GM12878 (cell line): Measurements from ENCODE around the gene GAREM2. TPM values are rescaled to one million over a fixed set of nuclear protein-coding genes. Genes with fewer than 3 reads are reported as not detected.

Experiments used
- ATAC-seq: fragments of 200-7000 bp; cut with Tn5 transposase; 3 replicates; pipeline ENCODE4 v1.9.1; 2020; ENCODE audit warnings: mild to moderate bottlenecking, moderate library complexity
- BruUV-seq: library from RNA; stranded (reverse); fragments of 400-500 nt; replicated peaks from 2 replicates; lab custom pipeline; 2021; lab: Mats Ljungman, UMichigan
- CTCF ChIA-PET: fragments of 300-600 bp; sonication (Branson Sonifier 250); formaldehyde crosslinking; extraction: SDS; loops from one replicate; lab custom pipeline; 2021; ENCODE audit warnings: inconsistent platforms; lab: Yijun Ruan, JAX
- POLR2A ChIA-PET: fragments of 350-600 bp; formaldehyde crosslinking; extraction: SDS; loops from one replicate; lab custom pipeline; 2021; ENCODE audit warnings: inconsistent platforms; lab: Charles Lee
- RAD21 ChIA-PET: fragments of 300-600 bp; sonication (Branson Sonifier 250); formaldehyde crosslinking; loops from one replicate; lab custom pipeline; 2023; ENCODE audit warnings: antibody characterized with exemption; ENCODE audit not compliant: unreplicated experiment; lab: Charles Lee
- SMC1A ChIA-PET: fragments of 300-600 bp; sonication (Branson Sonifier 250); formaldehyde crosslinking; loops from one replicate; lab custom pipeline; 2023; ENCODE audit not compliant: unreplicated experiment, uncharacterized antibody; lab: Charles Lee
- DNase-seq: peaks from one replicate; pipeline ENCODE4 v3.0.0-alpha.2; 2011; ENCODE audit warnings: low read depth, low spot score
- FAIRE-seq: peaks from 3 replicates; lab custom pipeline; 2011; peaks lifted over from hg19 to GRCh38; lab: Jason Lieb, UNC
- H2AFZ ChIP-seq: 2 replicates; pipeline ENCODE4 v1.6.0; 2011; ENCODE audit warnings: low read depth, low read length, control low read depth; ENCODE audit not compliant: control insufficient read depth
- H3K27ac ChIP-seq: 2 replicates; pipeline ENCODE4 v1.5.1; 2011; ENCODE audit warnings: control low read depth; ENCODE audit not compliant: control insufficient read depth, insufficient read depth
- H3K27me3 ChIP-seq, 2 experiments: replicated peaks in 1 of 2; 2 replicates each; pipeline versions ENCODE4 v1.6.0 to v1.6.1; 2011; ENCODE audit warnings: low read length in 1 of 2; ENCODE audit not compliant: control insufficient read depth in 2 of 2, insufficient read depth in 2 of 2
- H3K36me3 ChIP-seq, 2 experiments: 2 replicates each; pipeline ENCODE4 v1.5.1; 2011; ENCODE audit warnings: low read length in 1 of 2; ENCODE audit not compliant: control insufficient read depth in 2 of 2, insufficient read depth in 2 of 2
- H3K4me1 ChIP-seq: 2 replicates; pipeline ENCODE4 v1.6.1; 2011; ENCODE audit warnings: mild to moderate bottlenecking, low read length, moderate library complexity, mixed read lengths; ENCODE audit not compliant: control insufficient read depth, insufficient read depth
- H3K4me2 ChIP-seq: 2 replicates; pipeline ENCODE4 v1.6.0; 2011; ENCODE audit warnings: control low read depth; ENCODE audit not compliant: control insufficient read depth, insufficient read depth
- H3K4me3 ChIP-seq: fragments of 200-600 bp; sonication (generic); 2 replicates; pipeline ENCODE4 v1.5.1; 2016
- H3K79me2 ChIP-seq: 2 replicates; pipeline ENCODE4 v1.6.0; 2011; ENCODE audit warnings: low read length; ENCODE audit not compliant: control insufficient read depth, insufficient read depth
- H3K9ac ChIP-seq: 2 replicates; pipeline ENCODE4 v1.8.0; 2011; ENCODE audit warnings: low read length, control low read depth, mixed read lengths; ENCODE audit not compliant: control insufficient read depth, insufficient read depth
- H3K9me3 ChIP-seq: replicated peaks from 3 replicates; pipeline ENCODE4 v1.5.1; 2011; ENCODE audit warnings: mild to moderate bottlenecking, low read length; ENCODE audit not compliant: control insufficient read depth, insufficient read depth
- H4K20me1 ChIP-seq: 2 replicates; pipeline ENCODE4 v1.6.0; 2011; ENCODE audit not compliant: control insufficient read depth, insufficient read depth
- ATF7 ChIP-seq: fragments of 450-650 bp; IDR thresholded peaks from 2 replicates; pipeline ENCODE4 v1.6.1; 2016; ENCODE audit warnings: low read depth, mild to moderate bottlenecking
- CTCF ChIP-seq, 3 experiments: IDR thresholded peaks in 2 of 3; conservative IDR thresholded peaks in 1 of 3; 2 replicates each; pipeline ENCODE4 v1.5.1; 2011; ENCODE audit warnings: low read depth in 3 of 3, low read length in 3 of 3, mild to moderate bottlenecking in 3 of 3, control low read depth in 2 of 3, moderate library complexity in 2 of 3, inconsistent platforms in 1 of 3, mixed read lengths in 1 of 3; ENCODE audit not compliant: control insufficient read depth in 2 of 3, insufficient read depth in 1 of 3; ENCODE audit errors: extremely low read depth in 1 of 3
- FOXK2 ChIP-seq: fragments of 450-650 bp; IDR thresholded peaks from 2 replicates; pipeline ENCODE4 v1.6.1; 2017; ENCODE audit warnings: mild to moderate bottlenecking, moderate library complexity
- HDAC6 ChIP-seq: fragments of 200-600 bp; sonication (generic); IDR thresholded peaks from one replicate; pipeline ENCODE4 v1.8.0; 2017; ENCODE audit warnings: antibody characterized with exemption; ENCODE audit not compliant: unreplicated experiment
- MEF2A ChIP-seq: IDR thresholded peaks from 2 replicates; pipeline ENCODE4 v1.6.1; 2011; ENCODE audit warnings: low read depth, mild to moderate bottlenecking, low read length, moderate library complexity; ENCODE audit not compliant: insufficient read depth
- RUNX3 ChIP-seq: IDR thresholded peaks from 2 replicates; pipeline ENCODE4 v1.6.1; 2012; ENCODE audit warnings: low read length, inconsistent platforms
- SMAD1 ChIP-seq: fragments of 450-650 bp; IDR thresholded peaks from 2 replicates; pipeline ENCODE4 v1.6.1; 2018; ENCODE audit warnings: mild to moderate bottlenecking, low read depth; ENCODE audit not compliant: partially characterized antibody
- SRF ChIP-seq, 2 experiments: IDR thresholded peaks; 2 replicates each; pipeline ENCODE4 v1.6.1; 2011; ENCODE audit warnings: low read depth in 2 of 2, low read length in 2 of 2, mild to moderate bottlenecking in 1 of 2, moderate library complexity in 1 of 2
- YBX1 ChIP-seq: fragments of 450-650 bp; IDR thresholded peaks from 2 replicates; pipeline ENCODE4 v1.6.1; 2016; ENCODE audit warnings: antibody characterized with exemption
- ZNF217 ChIP-seq: fragments of 450-650 bp; IDR thresholded peaks from 2 replicates; pipeline ENCODE4 v1.6.1; 2017; ENCODE audit warnings: antibody characterized with exemption, mild to moderate bottlenecking
- WGBS: methylation state at CpG from one replicate; pipeline ENCODE4 v1.1.6; 2016; ENCODE audit warnings: low lambda C conversion rate; ENCODE audit not compliant: insufficient replicate concordance, insufficient coverage; ENCODE audit errors: missing lambda C conversion rate; 5-methylcytosine and 5-hydroxymethylcytosine counted together
- in situ Hi-C: fragments of 300-500 bp; cut with MboI; formaldehyde crosslinking; loops from 9 replicates; pipeline ENCODE4 v1.14.3; 2018; ENCODE audit warnings: mixed read lengths
- intact Hi-C: fragments of 100-400 bp; cut with micrococcal nuclease; formaldehyde crosslinking; loops from one replicate; pipeline ENCODE4 v1.14.2; 2022; ENCODE audit not compliant: unreplicated experiment
- polyA plus RNA-seq, 11 experiments: library from polyadenylated mRNA; depleted of rRNA in 4 of 11; unstranded in 6 of 11; stranded (reverse) in 5 of 11; fragments of >200 nt; fragmentation: Nextera tagmentation in 4 of 11; fragmentation: Illumina TruSeq in 1 of 11; extraction: Ambion mirVana in 4 of 11; extraction: Trizol in 1 of 11; gene quantifications; 1 replicate in 1 of 11; 2 replicates in 10 of 11; pipeline versions ENCODE4 v1.2.1 to v1.2.3, GENCODE V29; 2011 to 2016; ENCODE audit warnings: inconsistent platforms in 2 of 11, missing spikeins in 2 of 11, low read depth in 1 of 11
- total RNA-seq, 4 experiments: library from RNA; depleted of rRNA in 3 of 4; stranded (reverse); fragments of >200 nt in 3 of 4; fragmentation: Illumina TruSeq in 1 of 4; extraction: Trizol in 1 of 4; gene quantifications; 2 replicates each; pipeline versions ENCODE4 v1.2.1 to v1.2.3, GENCODE V29; 2013 to 2021
- TF ChIP-seq, protein P1 (sequence below): IDR thresholded peaks from 2 replicates; pipeline ENCODE4 v1.6.1; 2011; ENCODE audit warnings: low read depth, low read length, improper control_type of control experiment, borderline replicate concordance
- TF ChIP-seq, protein P2 (sequence below): IDR thresholded peaks from 2 replicates; pipeline ENCODE4 v1.6.1; 2012; ENCODE audit warnings: low read depth, low read length, improper control_type of control experiment
- TF ChIP-seq, protein P3 (sequence below): fragments of 450-650 bp; IDR thresholded peaks from 2 replicates; pipeline ENCODE4 v1.6.1; 2016; ENCODE audit warnings: mild to moderate bottlenecking

The GAREM2 gene
- total and polyA plus RNA-seq, 10 of the 15 experiments (the other 5 are each of a cell fraction or from before 2014, with no cell fraction given): 0.06 to 1.4 (median 0.44) TPM

GRCh38 chr2:26187537-26188104, 14.7 kb downstream of the GAREM2 start:
- SMC1A ChIA-PET: interaction anchor here (0.6 kb wide), 1 partner anchor 216 kb away, joined by 3 read pairs; no protein-coding TSS in a partner anchor
- in situ Hi-C loops: no loop called here
- CTCF ChIA-PET: interaction anchor here (0.6 to 1.2 kb wide), 3 partner anchors 12 to 1695 kb away, joined by 3 read pairs; no protein-coding TSS in a partner anchor

GRCh38 chr2:26189123-26189522, 16.2 kb downstream of the GAREM2 start:
- Histone ChIP-seq H3K36me3 (peaks cover 12 to 27% of the 10 kb centered on the region in 2 experiments; a peak in 3 of 4 replicates), H3K79me2 (no peaks in the 10 kb centered on the region), H3K4me1 (no peaks in the 10 kb centered on the region), H3K27ac (no peak overlapping the region), H3K9me3 (no peaks in the 10 kb centered on the region), H2AFZ (no peak overlapping the region), H4K20me1 (no peaks in the 10 kb centered on the region), H3K4me2 (no peak overlapping the region), H3K9ac (no peak overlapping the region), H3K4me3 (no peak overlapping the region), H3K27me3 (no peaks in the 10 kb centered on the region)
- no peak for DNase-seq
- ChIA-PET RAD21 (no interaction called here), POLR2A (no interaction called here), CTCF (no interaction called here), SMC1A (interaction anchor here (1.1 kb wide), 1 partner anchor 199 kb away, joined by 3 read pairs; no protein-coding TSS in a partner anchor)
- no peak for FAIRE-seq
- in situ Hi-C loops (no loop called here), intact Hi-C loops (no loop called here)
- no TSS peak for BruUV-seq
- no peak for ATAC-seq
- WGBS: 83% methylated on average over 4 of the region's 4 CpGs
- TF ChIP-seq RUNX3: no peak
- no peak for TF ChIP-seq HDAC6
- TF ChIP-seq, protein P1, sequence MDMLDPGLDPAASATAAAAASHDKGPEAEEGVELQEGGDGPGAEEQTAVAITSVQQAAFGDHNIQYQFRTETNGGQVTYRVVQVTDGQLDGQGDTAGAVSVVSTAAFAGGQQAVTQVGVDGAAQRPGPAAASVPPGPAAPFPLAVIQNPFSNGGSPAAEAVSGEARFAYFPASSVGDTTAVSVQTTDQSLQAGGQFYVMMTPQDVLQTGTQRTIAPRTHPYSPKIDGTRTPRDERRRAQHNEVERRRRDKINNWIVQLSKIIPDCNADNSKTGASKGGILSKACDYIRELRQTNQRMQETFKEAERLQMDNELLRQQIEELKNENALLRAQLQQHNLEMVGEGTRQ: no peak
- TF ChIP-seq SRF (IDR thresholded peaks at IDR 0.05; ENCODE audit: low read depth in 2 of 2, low read length in 2 of 2): no peak
- TF ChIP-seq ZNF217: no peak
- no peak for TF ChIP-seq CTCF (IDR thresholded peaks at IDR 0.05 in 2 of 3, conservative IDR thresholded peaks at IDR 0.05 in 1 of 3; ENCODE audit: control insufficient read depth in 2 of 3, extremely low read depth in 1 of 3, insufficient read depth in 1 of 3, low read depth in 3 of 3, low read length in 3 of 3)
- no peak for TF ChIP-seq MEF2A
- TF ChIP-seq, protein P2, sequence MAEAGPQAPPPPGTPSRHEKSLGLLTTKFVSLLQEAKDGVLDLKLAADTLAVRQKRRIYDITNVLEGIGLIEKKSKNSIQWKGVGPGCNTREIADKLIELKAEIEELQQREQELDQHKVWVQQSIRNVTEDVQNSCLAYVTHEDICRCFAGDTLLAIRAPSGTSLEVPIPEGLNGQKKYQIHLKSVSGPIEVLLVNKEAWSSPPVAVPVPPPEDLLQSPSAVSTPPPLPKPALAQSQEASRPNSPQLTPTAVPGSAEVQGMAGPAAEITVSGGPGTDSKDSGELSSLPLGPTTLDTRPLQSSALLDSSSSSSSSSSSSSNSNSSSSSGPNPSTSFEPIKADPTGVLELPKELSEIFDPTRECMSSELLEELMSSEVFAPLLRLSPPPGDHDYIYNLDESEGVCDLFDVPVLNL: no peak
- TF ChIP-seq ATF7: no peak

More at GRCh38 chr2:26187537-26188104, 14.7 kb downstream of the GAREM2 start:
- ChIA-PET RAD21 (no interaction called here), POLR2A (no interaction called here)
- H4K20me1 ChIP-seq: no peaks in the 10 kb centered on the region
- no peak overlapping the region for H3K27ac ChIP-seq
- H3K27me3 ChIP-seq: 0 out of 4 replicates have a peak, but pooled peaks cover 0 to 2% of the 10 kb centered on the region in 2 experiments
- no peaks in the 10 kb centered on the region for H3K9me3 ChIP-seq
- H2AFZ ChIP-seq: no peak overlapping the region
- WGBS: 67% methylated on average over 16 of the region's 16 CpGs
- intact Hi-C loops: no loop called here
- DNase-seq (no peak), ATAC-seq (no peak), FAIRE-seq (no peak)
- H3K79me2 ChIP-seq: no peaks in the 10 kb centered on the region
- TF ChIP-seq, protein P3, sequence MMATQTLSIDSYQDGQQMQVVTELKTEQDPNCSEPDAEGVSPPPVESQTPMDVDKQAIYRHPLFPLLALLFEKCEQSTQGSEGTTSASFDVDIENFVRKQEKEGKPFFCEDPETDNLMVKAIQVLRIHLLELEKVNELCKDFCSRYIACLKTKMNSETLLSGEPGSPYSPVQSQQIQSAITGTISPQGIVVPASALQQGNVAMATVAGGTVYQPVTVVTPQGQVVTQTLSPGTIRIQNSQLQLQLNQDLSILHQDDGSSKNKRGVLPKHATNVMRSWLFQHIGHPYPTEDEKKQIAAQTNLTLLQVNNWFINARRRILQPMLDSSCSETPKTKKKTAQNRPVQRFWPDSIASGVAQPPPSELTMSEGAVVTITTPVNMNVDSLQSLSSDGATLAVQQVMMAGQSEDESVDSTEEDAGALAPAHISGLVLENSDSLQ: no peak
- no peak for TF ChIP-seq FOXK2
- no peak for TF ChIP-seq YBX1
- TF ChIP-seq SMAD1: no peak
- BruUV-seq: no TSS peak
- peaks cover 9 to 12% of the 10 kb centered on the region in 2 experiments; a peak in 3 of 4 replicates for H3K36me3 ChIP-seq
- no peaks in the 10 kb centered on the region for H3K4me1 ChIP-seq
- no peak overlapping the region for H3K4me2 ChIP-seq
- no peak overlapping the region for H3K4me3 ChIP-seq
- H3K9ac ChIP-seq: no peak overlapping the region
